Subcutaneous adipose tissue (tissue), 4 donors: ENCODE results near the gene PDHB. TPM values are rescaled to one million over a fixed set of nuclear protein-coding genes. Genes with fewer than 3 reads are reported as not detected.

Experiments used
- total RNA-seq, 4 donors: library from RNA; depleted of rRNA; stranded (reverse); fragments of >200 nt; gene quantifications; one replicate each; pipeline ENCODE4 v1.1.0, GENCODE V29; 2016
- TF ChIP-seq, protein P1 (sequence below): fragments of 450-650 bp; IDR thresholded peaks from one replicate; pipeline ENCODE4 v1.5.1; 2016; ENCODE audit warnings: low read depth, mild to moderate bottlenecking, control low read depth, antibody characterized with exemption, moderate library complexity

PDHB gene
- total RNA-seq, 4 donors from 2014 or later: 67.5 to 94.6 (median 74.7) TPM

DNA sequence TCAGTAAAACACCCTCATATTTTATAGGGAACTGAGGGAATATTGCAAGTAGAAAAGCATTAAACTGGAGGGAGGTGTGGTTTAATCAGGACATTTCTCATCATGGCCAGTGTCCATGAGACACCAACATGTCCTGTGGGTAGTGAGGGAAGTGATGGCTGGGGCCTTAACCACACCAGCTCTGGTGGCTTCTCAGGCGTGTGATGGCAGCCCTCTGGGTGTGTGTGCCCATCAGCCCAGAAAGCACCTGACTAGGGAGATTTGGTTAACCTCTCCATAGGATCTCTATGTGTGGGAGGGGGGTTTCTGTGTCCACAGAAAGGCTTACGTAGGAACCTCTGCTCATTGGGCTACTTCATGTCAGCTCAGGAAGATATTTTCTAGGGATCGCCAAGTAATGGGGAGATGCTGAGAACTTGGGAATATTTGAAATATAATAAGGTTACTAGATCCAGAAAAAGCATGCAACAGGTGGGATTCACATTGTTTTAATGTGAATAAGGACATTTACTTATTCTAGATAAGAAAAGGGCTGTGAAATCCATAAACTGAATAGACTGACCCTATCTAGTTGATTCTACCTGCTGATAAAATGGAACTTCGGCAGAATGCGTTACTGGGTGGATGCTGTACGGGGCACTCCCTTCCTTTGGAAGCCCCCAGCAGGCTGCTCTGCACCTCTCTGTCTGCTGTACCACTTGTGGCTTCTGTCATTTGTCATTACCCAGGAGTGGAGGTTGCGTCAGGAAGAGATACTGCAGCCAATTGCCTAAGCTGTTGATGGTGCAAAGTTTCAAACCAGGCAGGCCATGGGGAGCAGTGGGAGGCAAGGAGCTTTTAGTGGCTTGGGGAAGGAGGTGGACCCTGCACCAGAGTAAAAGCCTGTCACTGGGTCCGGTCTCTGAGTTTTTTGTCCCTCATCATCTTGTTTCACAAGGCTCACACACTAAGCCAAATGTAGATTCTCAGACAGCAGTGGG, 21.5 kb downstream of the PDHB start:
- TF ChIP-seq, protein P1, sequence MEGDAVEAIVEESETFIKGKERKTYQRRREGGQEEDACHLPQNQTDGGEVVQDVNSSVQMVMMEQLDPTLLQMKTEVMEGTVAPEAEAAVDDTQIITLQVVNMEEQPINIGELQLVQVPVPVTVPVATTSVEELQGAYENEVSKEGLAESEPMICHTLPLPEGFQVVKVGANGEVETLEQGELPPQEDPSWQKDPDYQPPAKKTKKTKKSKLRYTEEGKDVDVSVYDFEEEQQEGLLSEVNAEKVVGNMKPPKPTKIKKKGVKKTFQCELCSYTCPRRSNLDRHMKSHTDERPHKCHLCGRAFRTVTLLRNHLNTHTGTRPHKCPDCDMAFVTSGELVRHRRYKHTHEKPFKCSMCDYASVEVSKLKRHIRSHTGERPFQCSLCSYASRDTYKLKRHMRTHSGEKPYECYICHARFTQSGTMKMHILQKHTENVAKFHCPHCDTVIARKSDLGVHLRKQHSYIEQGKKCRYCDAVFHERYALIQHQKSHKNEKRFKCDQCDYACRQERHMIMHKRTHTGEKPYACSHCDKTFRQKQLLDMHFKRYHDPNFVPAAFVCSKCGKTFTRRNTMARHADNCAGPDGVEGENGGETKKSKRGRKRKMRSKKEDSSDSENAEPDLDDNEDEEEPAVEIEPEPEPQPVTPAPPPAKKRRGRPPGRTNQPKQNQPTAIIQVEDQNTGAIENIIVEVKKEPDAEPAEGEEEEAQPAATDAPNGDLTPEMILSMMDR: no peak

DNA sequence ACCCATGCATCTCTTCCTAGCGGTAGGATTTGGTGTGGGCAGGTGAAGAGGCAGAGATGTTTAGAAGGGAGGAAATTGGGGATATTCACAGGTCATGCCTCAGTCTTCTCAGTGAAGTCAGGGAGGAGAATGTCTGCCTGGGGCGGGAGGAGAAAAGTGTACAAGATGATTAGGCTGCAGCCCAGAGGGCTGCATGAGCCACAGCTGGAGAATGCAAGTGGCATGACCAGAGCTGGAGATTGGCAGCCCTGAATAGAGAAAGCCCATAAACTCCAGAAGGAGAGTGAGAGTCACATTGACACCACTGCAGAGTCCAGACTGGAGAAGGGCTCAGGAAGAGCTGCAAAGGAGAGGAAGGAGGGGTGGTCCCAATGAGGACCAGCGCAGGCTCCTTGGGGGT, 22.6 kb downstream of the PDHB start:
- TF ChIP-seq, protein P1: no peak

DNA sequence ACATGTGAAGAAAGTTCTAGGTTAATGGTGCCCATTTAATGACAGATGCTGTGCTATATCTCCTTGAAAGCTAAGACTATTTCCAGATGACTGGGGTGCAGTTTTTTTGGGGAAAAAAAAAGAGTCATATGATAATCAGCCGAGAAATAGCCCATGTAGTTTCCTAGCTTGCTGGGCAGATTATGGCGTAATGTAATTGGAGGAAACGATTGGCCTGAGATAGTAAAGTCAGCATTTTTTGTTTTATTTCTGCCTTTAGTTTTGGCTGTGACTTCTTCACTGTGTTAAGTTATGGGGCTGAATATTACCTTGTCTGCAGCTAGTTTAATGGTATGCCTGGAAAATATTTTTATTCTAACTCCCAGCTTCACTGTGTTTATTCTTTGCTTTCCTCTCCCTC, 24.0 kb downstream of the PDHB start:
- TF ChIP-seq, protein P1: no peak

DNA sequence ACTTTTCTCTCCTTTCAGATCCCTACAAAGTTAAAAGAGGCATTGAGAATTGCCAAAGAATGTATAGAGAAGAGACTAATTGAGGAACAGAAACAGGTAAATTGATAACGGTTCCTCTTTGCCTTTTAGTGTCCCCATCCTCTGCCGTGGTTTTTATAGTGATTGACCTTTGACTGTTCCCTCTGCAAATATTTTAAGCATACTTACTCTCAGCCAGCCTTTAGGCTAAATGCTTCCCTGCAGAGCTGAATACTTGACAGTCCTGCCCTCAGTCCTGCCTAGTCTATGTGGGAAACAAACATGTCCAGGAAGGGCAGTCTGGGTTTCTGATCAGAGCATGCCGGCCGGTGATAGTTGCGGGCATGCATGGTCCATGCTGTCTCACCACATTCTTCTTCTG, 24.7 kb downstream of the PDHB start:
- TF ChIP-seq, protein P1: no peak

DNA sequence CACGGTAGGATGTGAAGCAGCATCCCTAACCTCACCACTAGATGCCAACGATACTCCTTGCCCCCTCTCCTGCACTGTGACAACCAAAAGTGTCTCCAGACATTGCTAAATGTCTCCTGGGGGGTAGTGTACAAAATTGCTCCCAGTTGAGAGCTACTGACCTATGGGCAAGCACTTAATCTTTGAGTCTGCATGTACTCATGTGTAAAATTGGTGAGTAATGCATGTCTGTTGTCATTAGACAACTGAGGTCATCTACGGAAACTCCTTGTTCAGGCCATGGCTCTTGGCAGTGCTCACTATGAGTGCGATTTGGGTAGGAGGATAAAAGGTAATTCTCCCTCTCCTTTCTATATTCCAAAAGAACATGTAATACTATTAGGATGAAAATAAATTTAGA, 29.2 kb downstream of the PDHB start:
- TF ChIP-seq, protein P1: no peak

DNA sequence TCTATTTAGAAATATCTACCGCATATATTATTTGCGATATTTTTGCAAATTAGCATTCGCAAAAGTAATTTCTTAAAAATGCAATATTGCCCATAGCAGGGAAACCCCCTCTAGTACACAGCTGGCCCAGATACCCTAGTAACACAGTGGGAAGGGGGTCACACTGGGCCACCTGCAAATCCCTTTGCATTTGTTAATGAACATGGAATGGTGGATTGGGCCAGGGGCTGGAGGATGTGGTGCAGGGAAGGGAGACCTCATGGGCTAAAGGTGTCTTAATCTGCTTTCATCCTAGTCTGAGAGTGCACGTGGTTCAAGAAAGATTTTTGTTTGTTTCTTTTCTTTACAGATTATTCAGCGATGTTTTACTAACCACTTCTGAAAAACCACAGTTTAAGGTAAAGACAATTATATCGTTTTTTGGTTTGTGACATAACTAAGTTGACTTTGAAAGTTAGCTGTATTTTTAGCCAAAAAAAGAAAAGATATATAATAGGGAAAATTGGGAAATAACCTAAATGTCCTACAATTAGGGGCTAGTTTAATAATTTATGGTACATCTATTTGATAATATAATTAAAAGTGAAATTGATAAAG, 30.0 kb downstream of the PDHB start:
- TF ChIP-seq, protein P1: no peak

DNA sequence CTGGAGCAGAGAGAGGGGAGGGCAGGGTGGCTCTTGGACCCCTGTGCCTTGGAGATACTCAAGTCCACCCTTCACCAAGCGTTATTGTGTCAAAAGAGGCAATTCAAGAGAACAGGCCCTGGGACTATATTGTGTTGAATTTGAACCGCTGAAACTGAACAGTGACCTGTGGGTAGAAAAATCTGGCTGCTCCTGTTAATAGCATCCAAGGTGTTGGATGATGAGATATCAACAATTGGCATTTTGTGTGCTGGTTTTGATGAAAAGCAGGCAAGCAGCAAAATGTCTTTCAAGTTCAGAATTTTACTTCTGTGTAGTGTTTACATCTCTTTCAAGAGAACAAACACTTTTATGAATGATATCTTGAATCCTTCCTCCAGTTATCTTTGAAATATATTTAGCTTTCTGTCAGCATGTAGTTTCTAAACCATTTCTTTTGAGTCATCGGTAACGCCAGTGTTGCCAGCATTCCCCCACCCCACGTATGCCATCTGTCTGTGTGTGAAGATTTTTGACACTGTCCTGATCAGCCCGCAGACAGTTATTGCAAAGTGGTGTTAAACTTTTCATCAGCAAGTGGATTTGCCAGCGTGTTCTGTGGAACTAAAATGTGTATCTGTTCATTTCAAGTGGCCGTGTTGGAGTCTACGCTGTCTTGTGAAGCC, 34.8 kb downstream of the PDHB start:
- TF ChIP-seq, protein P1: no peak
